GM19238 (cell line): ENCODE results near the gene AMPD3.

ENCODE experiments used
- DNase-seq: peaks from one replicate; pipeline ENCODE4 v3.0.0; 2011; ENCODE audit warnings: low spot score; ENCODE audit not compliant: insufficient read length

Gene AMPD3

DNA sequence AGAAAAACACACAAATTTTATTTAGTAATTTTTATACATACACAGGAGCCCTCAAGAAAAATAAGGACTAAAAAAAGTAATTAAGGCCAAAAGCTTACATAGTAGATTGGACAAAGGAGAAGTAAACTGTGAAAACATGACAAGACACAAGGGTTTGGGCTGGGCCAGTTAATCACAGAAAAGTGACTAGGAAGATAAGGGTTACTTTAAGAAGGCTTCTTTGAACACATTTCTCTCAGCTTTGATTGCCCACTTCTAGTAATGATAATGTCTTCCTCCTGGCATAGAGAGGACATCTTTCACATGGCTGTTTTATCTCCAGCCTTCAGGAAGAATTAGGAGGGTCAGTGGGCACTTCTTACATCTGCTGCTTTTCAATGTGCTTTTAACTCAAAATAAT lies 82.5 kb downstream of the AMPD3 start:
- no peak for DNase-seq

DNA sequence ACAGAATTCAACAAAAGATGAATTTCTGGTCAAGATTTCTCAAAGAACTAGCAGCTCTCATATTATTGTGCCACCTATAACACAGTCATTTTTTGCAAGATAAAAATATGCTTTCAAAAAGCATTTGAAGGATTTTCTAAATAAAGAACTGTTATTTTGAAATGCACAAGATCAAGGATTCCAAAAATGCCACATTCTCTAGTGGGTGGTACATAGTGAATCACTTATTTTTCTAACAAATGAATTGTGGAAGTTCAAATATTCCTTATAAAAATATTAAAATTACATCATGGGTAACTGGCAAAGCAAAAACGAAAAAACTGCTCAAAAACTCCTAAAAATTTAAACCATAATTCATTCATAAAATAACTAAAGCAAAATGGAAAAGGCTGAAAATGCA lies 83.9 kb downstream of the AMPD3 start:
- DNase-seq = no peak

DNA sequence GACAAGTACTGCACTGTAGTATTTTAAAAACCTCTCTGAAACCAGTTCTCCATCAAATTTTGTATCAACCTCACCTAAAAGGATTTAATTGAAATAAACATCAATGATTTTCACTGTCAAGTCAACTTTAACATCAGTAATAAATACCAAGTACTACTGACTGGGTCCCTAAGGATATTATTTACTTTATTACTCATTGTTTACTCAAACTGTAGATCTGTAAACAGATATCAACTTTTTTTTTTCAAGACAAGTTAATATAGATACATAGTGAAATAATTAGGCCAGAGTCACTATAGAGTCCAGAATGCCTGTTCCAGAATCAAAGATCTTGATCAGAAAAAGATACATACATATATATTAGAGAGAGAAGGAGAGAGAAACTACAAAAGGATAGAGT lies 84.3 kb downstream of the AMPD3 start:
- no peak for DNase-seq

DNA sequence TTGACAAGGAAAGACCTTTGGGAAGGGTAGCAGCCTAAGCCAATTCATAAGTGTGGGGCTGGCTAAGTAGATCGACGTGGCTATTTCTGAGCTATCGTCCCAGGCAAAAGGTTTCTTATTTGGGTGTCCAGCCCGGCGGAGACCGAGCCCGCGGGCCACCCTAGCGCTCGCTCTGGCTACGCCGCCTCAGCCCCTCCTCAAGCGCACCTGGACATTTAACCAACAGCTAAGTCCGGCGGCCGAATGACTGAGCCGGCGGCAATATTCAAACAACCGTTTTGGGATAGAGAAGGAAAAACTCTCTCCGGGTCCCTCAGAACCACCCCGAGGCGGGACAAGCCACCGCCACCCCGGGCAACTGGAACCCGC lies 85.5 kb downstream of the AMPD3 start:
- no peak for DNase-seq

DNA sequence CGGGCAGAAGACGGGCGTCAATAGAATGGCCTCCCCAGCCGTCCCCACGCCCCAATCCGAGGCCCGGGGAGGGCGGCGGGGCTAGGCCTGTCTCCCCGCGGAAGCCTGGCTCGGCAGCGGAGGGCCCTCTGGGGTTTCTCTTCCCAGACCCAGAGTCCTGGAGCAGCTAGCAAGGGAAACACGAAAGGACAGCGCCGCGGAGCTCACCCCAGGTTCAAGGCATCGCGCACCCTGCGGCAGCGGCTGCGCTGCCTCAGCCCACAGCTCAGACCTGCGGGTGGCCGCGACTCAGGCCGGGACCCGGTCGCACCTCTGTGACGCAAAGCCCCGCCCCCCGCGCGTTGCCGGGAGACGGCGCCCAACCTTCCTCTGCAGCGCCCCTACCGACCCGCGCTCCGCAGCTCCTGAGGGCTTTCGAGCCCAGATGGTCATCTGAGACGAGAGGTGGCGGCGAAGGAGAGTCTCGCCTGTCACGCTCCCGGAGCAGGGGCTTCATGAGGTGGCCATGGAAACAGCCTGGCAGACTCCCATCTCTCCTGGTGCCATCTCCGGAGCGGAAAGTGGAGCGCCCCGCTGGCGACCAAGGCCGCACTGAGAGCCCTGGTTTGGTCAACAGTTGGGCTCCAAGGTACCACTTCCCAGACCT lies 86.0 kb downstream of the AMPD3 start, which contains the start of gene RNF141:
Gene RNF141 (minus strand): TSS at position 273 of the 646 bp plus-strand sequence. CDS start 7,029 bp downstream, outside the sequence.
- peak; percentile 93 for DNase-seq

DNA sequence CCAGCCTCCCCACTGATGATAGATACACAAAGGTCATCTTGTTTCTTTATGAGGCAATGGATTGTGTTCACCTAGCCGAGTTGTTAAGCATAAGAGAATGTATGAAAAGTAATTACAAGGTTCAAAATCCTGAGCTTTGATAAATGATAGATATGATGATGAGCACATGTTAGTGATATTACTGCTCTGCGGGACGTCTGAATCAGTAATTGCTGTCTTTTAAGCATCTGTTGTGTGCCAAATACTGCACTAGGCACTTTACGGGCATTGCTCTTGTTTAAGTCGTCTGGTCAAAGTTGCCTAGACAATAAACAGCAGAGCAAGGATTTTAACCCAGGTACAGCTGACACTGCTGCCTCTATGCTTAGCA lies 86.5 kb downstream of the AMPD3 start:
- DNase-seq = no peak

DNA sequence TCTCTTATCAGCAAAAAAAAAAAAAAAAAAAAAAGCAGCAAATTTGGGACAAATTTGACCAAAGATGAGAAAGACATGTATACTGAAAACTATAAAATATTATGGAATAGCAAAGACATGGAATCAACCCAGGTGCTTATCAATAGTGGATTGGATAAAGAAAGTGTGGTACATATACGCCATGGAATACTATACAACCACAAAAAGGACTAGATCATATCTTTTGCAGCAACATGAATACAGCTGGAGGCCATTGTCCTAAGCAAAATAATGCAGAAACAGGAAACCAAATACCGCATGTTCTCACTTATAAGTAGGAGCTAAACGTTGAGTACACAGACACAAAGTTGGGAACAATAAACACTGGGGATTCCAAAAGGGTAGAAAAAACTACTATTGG lies 87.7 kb downstream of the AMPD3 start:
- DNase-seq = no peak

DNA sequence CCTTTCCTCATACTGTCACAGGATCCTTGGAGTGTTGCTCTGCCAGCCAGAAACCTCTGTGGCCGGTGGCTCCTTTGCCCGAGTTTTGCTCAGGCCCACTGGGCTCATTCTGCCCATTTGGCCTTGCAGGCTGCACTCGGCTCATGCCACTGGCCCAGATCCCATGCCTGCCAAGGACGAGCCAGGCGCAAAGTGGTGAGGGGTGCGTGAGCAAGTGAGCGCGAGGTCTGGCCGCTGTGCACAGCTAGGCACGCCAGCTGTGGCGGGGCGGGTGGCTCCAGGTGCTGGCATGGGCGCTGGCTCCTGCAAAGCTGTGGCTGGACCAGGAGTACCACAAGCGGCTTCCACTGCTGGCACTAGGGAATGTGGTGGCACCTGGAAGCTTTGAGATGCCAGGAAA lies 88.7 kb downstream of the AMPD3 start:
- DNase-seq = no peak

DNA sequence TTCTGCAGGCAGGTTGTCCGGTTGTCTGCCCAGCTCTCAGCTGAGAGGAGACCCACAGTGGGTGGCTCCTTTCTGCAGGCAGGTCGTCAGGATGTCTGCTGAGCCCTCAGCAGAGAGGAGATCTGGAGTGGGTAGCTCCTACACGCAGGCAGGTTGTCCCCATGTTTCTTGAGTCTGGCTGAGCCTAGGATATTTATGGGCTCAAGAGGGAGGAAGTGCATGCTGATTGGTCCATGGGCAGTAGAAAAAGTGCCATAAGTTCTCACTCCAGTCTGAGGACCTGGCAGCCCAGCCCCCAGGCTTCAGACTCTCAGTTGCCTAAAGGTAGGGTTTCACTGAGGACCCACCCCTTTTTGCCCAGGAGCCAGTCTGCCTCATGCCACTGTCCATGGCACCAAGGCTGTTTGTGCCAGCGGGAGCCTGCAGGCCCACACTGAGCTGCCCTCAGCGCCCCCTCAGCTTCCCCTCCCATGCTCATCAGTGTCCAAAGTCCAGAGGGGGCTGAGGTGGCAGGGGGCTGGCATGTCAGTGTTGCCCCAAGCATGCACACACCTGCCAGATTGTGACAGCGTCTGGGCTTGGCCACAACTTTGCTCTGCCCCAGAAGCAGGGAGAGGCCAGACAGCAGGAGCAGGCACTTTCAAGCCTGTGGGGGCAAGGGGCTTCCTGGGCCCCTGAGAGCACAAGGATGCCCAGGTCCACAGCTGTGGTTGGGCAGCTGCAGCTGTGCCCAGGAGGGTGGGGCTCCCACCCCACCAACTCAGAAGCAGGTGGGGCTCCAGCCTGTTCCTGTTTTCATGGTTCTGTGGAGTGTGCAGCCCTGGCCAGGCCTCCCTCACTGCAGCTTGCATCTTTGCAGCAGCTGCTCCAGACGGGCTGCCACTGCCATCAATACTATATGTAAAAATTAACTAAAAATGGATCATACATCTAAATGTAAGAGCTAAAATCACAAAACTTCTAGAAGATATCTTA lies 89.7 kb downstream of the AMPD3 start:
- DNase-seq = no peak

DNA sequence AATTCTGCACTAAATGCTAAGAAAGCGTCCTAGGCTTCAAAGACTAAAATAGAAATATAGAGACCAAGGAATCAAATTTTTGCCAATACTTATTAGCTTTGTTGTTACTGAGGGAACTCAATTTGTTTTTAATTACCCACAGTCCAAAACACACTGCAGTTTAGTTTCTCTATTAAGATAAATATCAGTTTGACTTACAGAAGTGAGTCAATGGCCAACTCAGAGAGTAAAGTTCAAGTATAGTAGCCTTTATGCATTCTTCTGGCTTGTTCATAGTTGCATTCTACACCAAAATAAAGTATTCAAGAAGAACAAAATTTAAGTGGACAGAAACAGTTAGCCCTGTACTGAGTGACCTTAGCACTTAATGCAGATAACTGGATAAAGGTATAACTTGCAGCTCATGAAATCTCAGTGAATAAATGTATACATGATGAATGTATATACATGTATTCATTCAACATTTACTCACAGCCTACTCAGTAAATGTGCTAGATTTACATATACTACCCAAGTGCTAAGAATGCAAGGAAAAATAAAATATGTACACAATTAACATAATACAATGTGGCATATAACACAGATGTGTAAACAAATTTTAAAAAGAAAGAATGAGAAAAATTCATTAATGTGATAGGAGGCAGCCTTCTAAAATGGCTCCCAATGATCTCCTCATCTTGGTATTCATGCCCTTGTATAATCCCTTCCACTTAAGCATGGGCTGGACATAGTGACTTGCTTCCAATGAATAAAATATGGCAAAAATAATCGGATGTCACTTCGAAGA lies 95.6 kb downstream of the AMPD3 start:
- DNase-seq = no peak

DNA sequence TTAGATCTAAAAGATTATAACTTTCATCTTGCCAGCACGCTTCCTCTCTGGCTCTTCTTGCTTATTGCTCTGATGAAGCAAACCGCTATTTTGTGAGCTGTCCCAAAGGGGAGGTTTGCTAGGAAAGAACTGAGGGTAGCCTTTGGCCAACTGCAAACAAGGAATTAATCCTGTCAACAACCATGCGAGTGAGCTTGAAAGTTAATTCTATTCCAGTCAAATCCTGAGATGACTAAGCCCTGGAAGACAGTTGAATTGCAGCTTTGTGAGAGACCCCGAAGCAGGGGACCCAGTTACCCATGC lies 96.2 kb downstream of the AMPD3 start:
- no peak for DNase-seq

DNA sequence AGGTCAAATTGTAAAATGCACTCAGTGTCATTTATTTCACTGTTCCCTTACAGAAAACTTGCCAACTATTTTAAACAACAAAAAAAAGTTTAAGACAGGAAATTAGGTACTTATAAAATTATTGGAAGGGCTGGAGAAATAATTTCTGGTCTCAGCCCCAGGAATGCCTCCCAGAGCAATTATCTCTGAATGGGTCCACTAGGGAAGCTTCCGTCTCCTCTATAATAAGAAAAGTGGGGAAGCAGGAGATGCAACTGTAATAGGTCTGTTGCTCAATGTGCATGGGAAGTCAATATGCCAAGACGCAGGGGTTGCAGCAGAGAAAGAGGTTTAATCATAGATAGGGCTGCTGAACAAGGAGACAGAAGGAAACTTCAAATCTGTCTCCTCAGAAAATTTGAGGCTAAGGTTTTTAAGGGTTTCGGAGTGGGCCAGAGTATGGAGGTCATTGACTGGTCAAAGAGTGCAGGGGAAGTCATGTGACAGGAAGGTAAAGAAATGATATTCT lies 96.8 kb downstream of the AMPD3 start:
- no peak for DNase-seq

DNA sequence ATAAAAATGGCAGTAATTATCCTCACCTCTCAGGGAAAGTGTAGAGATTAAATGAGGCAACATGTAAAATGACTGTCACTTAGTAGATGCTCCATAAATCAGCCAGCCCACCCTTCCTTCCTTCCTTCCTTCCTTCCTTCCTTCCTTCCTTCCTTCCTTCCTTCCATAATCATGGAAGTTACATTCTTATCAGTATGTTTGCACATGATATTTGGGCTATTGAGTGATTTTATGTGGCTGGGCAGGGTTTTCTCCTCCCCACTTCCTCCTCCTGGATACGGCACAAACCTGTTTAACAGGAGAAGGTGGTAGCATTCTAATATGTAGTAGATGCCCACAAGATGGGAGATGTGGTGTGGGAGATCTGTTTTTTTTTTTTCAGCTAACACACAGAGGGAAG lies 101.5 kb downstream of the AMPD3 start:
- DNase-seq = no peak
